Esophagus squamous epithelium (tissue), 4 donors: ENCODE data around the gene RASA3.

Experiments used
- CTCF ChIP-seq, 6 experiments: fragments of 450-650 bp in 4 of 6; fragments of 200-600 bp in 2 of 6; sonication (generic) in 2 of 6; IDR thresholded peaks; one replicate each; pipeline ENCODE4 v1.5.1; 2016 to 2019; ENCODE audit warnings: antibody characterized with exemption in 6 of 6, mild to moderate bottlenecking in 4 of 6, moderate library complexity in 4 of 6
- POLR2A ChIP-seq, 4 donors: fragments of 450-650 bp; IDR thresholded peaks; one replicate each; pipeline ENCODE4 v1.6.1; 2017; ENCODE audit warnings: antibody characterized with exemption in 4 of 4, mild to moderate bottlenecking in 4 of 4, moderate library complexity in 3 of 4

DNA sequence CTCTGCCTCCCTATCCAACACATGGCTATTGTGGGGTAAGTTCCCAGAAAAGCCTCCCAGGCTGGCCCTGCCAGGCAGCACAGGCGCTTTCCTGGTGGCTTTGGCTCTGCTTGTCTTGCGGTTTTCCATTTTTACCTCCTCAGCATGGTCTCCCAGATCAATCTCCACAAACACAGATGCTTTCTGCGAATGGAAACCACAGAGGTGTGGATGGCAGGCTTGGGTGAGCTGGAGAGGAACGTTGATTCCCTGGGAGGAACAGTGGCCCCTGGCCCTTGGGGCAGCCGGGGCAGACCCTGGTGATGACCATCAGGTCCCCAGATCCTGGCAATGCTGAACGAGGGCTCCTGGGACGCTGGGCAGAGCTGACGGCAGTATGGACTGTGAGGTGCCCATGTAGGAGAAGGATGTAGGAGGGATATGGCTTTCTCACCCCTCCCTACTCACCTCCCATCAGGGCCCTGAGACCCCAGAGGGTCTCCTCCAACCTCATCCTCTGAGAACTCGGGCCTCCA is 165.2 kb downstream of the RASA3 start:
- TF ChIP-seq POLR2A (IDR thresholded peaks at IDR 0.05), result no peak
- no peak for TF ChIP-seq CTCF (IDR thresholded peaks at IDR 0.05)
